HG03025 (cell line): ENCODE data around the gene USP12.
"Not testable (repeated sequence)": the region's sequence is repeated elsewhere in the genome, so short reads cannot be mapped to it uniquely, and the experiment has no call there.

Experiments
- ATAC-seq: cut with Tn5 transposase; IDR thresholded peaks from one replicate; pipeline ENCODE4 v1.9.1; 2021; ENCODE audit warnings: mild to moderate bottlenecking, moderate library complexity; ENCODE audit not compliant: unreplicated experiment, low FRiP score

The USP12 gene

GRCh38 chr13:27081893-27082679, 89.5 kb downstream of the USP12 start:
- no peak for ATAC-seq

- no peak for ATAC-seq
These were observed 91.3 kb downstream of the USP12 start for GRCh38 chr13:27080018-27080948.

- ATAC-seq = no peak
These were observed 92.1 kb downstream of the USP12 start for GRCh38 chr13:27079421-27079958.

- ATAC-seq = no peak
These were observed 94.2 kb downstream of the USP12 start for GRCh38 chr13:27077451-27077850.

GRCh38 chr13:27076421-27076820, 95.2 kb downstream of the USP12 start:
- ATAC-seq = no peak

GRCh38 chr13:27073186-27073585, 98.4 kb downstream of the USP12 start:
- no peak for ATAC-seq

GRCh38 chr13:27066123-27066522, 105.5 kb downstream of the USP12 start:
- ATAC-seq = not testable (repeated sequence)

GRCh38 chr13:27065582-27065981, 106.0 kb downstream of the USP12 start:
- no peak for ATAC-seq

- no peak for ATAC-seq
These were observed 107.2 kb downstream of the USP12 start for GRCh38 chr13:27064252-27064995.

GRCh38 chr13:27057817-27058216, 113.8 kb downstream of the USP12 start:
- ATAC-seq = no peak

- no peak for ATAC-seq
These were observed 116.1 kb downstream of the USP12 start for GRCh38 chr13:27055526-27055925.

GRCh38 chr13:27054760-27055159, 116.9 kb downstream of the USP12 start:
- no peak for ATAC-seq

- ATAC-seq = no peak
These were observed 117.6 kb downstream of the USP12 start for GRCh38 chr13:27053902-27054595.

GRCh38 chr13:27053210-27053884, 118.3 kb downstream of the USP12 start:
- ATAC-seq = no peak

GRCh38 chr13:27052551-27053208, 118.9 kb downstream of the USP12 start:
- ATAC-seq = no peak

- no peak for ATAC-seq
These were observed 124.5 kb downstream of the USP12 start for GRCh38 chr13:27047081-27047480.

- ATAC-seq = no peak
These were observed 126.6 kb downstream of the USP12 start for GRCh38 chr13:27044837-27045570.

- ATAC-seq = no peak
These were observed 128.6 kb downstream of the USP12 start for GRCh38 chr13:27043013-27043412.
